ENCODE results near the gene ZC3H7B.
"Not testable (repeated sequence)": the region's sequence is repeated elsewhere in the genome, so short reads cannot be mapped to it uniquely, and the experiment has no call there.

ZC3H7B gene

DNA sequence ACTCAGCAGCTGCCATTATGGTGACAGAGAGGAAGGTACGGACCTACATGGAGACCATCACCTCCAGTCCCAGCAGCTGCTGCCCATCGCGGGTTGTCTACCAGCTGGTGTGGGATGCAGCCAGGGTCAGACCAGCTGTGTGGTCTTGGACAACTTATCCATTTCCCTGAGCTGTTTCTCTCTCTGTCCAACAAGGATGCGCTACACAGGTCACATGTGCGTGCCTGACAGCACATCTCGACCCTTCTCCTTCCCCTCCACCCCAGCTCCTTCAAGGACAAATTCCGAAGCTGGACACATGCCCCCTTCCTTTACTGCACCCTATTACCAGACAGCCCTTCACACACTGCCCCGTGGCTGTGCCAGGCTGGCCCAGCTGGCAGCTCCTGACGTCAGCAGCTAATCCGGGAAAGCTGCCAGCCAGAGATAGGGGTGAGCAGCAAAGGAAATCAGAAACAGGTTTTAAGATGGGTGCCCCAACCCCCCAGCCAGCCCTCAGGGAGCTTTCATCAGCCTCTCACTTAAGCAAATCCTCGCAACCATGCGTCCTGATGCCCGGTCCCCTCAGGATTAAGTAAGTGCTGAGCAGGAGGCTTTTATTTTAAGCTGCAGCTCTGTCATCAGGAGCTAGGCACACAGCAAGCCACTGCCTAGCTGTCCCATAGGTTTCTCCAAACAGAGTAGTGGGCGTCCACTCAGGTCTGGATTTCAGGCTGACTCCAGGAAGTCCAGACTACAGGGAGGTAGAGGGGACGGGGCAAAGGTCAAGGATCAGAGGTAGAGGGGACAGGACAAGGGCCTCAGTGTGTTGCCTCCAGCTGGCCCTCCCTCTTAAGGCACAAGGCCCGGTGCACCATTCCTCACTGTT, 100.7 kb downstream of the ZC3H7B start:
- no peak overlapping the region for H3K4me3 ChIP-seq (ENCODE audit: low read depth, low read length)

DNA sequence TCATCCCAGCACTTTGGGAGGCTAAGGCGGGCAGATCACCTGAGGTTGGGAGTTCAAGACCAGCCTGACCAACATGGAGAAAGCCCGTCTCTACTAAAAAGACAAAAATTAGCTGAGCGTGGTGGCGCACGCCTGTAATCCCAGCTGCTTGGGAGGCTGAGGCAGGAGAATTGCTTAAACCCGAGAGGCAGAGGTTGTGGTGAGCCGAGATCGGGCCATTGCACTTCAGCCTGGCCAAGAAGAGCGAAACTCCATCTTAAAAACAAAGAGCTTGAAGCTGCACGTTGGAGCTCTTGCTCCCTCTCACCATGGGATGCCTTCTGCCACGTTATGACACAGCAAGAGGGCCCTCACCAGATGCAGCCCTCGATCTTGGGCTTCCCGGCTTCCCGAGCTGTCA, 101.5 kb downstream of the ZC3H7B start:
- not testable (repeated sequence) for H3K4me3 ChIP-seq (ENCODE audit: low read depth, low read length)

More for the DNA sequence above, 100.7 kb downstream of the ZC3H7B start:
- TF ChIP-seq, protein P1, sequence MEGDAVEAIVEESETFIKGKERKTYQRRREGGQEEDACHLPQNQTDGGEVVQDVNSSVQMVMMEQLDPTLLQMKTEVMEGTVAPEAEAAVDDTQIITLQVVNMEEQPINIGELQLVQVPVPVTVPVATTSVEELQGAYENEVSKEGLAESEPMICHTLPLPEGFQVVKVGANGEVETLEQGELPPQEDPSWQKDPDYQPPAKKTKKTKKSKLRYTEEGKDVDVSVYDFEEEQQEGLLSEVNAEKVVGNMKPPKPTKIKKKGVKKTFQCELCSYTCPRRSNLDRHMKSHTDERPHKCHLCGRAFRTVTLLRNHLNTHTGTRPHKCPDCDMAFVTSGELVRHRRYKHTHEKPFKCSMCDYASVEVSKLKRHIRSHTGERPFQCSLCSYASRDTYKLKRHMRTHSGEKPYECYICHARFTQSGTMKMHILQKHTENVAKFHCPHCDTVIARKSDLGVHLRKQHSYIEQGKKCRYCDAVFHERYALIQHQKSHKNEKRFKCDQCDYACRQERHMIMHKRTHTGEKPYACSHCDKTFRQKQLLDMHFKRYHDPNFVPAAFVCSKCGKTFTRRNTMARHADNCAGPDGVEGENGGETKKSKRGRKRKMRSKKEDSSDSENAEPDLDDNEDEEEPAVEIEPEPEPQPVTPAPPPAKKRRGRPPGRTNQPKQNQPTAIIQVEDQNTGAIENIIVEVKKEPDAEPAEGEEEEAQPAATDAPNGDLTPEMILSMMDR (IDR thresholded peaks at IDR 0.05; ENCODE audit: low read depth, low read length), result no peak

DNA sequence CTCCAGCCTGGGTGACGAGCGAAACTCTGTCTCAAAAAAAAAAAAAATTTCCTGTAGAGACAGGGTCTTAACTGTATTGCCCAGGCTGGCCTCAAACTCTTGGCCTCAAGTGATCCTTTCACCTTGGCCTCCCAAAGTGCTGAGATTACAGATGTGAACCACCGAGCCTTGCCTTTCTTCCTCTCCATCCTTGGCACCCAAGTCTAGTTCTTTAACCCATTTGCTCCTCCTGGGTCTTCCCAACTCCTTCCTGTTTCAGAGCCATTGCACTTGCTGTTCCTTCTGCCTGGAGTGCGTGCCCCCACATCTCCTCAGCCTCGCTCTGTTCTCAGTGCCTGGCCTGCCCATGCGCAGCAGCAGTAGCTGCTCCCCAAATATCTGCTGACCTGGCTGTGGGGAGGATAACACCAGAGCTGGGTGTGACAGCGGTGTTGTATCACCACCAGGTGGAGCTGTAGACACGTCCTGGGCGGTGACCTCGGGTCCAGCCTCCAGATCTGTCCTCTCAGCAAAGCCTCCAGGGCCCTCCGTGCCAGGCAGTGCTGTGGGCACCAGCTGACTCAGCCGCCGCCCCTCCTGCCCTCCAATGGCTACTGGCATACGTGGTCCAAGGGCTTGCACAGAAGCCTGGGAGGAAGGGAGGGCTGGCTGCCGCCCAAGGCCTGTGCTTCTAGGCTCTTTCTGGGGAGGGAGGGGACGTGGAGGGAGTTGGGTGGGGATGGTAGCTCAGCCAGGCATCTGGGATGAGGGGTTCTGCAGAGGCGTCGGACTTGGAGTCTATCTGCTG, 102.4 kb downstream of the ZC3H7B start:
- TF ChIP-seq, protein P1 (IDR thresholded peaks at IDR 0.05; ENCODE audit: low read depth, low read length), result peak; percentile 83
- no peak overlapping the region for H3K4me3 ChIP-seq (ENCODE audit: low read depth, low read length)

DNA sequence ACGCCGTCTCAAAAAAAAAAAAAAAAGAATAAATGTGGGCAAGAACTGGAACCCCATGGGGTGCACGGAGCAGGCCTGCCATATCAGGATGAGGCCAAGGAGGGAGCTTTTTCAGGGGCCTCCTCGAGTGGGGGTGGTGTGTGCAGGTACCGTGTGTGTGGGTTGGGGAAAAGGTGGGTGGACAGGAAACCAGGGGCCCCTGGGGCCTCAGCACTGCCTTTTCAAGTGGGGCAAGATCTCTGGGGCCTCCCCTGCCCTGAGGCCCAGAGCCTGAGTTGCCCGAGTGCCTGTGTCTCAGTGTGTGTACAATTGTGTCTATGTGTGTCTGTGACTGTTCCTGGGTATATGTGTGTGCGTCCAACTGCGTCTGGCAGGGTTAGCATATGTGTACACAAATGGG, 104.3 kb downstream of the ZC3H7B start:
- no peak overlapping the region for H3K4me3 ChIP-seq (ENCODE audit: low read depth, low read length)
- TF ChIP-seq, protein P1 (IDR thresholded peaks at IDR 0.05; ENCODE audit: low read depth, low read length), result no peak

DNA sequence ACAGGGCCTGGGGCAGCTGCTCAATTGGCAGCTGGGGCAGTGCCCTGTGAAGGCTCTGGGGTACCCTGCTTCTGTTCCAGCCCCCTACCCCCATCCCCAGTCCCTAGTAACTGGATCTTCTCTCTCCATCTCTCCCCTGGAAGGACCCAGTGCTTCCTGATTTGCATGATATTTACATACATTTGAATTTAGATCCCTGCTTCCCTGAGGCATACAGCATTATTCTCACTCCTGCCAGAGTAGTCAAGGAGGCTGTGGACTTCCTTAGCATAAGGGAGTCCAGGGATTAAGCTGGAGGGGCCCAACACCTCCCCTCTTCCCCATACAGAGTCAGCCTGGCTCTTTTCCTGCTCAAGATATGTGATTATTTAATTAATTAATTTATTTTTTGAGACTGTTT, 105.1 kb downstream of the ZC3H7B start:
- H3K4me3 ChIP-seq (ENCODE audit: low read depth, low read length), result no peak overlapping the region
- TF ChIP-seq, protein P1 (IDR thresholded peaks at IDR 0.05; ENCODE audit: low read depth, low read length), result no peak

DNA sequence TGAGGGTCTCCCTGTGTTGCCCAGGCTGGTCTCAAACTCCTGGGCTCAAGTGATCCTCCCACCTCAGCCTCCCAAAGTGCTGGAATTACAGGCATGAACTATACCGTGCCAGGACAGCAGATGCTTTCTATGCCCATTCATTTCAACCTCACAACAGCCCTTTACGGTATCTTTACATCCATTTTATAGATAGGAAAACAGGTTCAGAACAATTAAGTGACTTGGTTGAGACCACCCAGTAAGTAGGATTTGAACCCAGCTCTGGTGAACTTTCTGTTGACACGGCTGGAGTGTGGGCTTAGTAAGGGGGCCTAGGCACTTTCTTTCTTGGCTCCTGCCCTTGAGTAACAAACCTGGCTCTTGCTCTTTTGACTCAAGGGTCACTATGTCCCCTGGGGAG, 106.1 kb downstream of the ZC3H7B start:
- TF ChIP-seq, protein P1 (IDR thresholded peaks at IDR 0.05; ENCODE audit: low read depth, low read length), result no peak
- H3K4me3 ChIP-seq (ENCODE audit: low read depth, low read length), result no peak overlapping the region

DNA sequence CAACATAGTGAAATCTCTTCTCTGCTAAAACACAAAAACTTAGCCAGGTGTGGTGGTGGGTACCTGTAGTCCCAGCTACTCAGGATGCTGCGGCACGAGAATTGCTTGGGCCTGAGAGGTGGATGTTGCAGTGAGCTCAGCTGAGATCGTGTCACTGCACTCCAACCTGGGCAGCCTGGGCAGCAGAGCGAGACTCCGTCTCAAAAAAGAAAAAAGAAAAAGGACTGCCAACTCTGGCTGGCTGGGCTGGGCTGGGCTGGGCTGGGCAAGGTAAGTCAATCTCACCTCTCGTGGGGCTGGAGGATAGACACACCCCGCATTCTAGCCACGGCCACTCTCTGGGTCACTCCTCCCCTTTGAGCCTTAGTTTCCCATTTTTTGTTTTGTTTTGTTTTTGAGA, 107.3 kb downstream of the ZC3H7B start:
- TF ChIP-seq, protein P1 (IDR thresholded peaks at IDR 0.05; ENCODE audit: low read depth, low read length), result no peak
- H3K4me3 ChIP-seq (ENCODE audit: low read depth, low read length), result no peak overlapping the region

Measured in WI38 (cell line).